ENCODE results near the gene GPC4.

DNA sequence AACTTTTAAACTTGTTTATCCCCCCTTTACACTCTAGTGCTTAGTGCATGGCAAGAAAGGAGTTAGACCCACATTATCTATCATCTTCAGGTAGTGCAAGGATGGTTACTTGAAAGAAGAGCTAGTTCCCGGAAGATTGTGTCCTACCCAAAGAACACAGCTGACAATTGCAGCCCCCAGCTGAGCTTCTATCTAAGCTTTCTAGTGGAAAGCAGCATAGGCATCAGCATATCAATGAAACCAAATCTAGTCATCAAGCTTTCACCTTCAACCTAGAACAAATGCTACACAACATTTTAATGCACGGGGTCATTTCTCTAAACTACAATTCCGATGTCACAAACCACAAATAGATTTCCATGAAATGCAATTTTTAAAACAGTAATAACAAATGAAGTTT is 108.2 kb downstream of the GPC4 start:
- TF ChIP-seq EGR1 (IDR thresholded peaks at IDR 0.05) (no peak), EP300 (IDR thresholded peaks at IDR 0.05; ENCODE audit: borderline replicate concordance) (no peak), CREB1 (IDR thresholded peaks at IDR 0.05; ENCODE audit: low read depth) (no peak), CEBPB (IDR thresholded peaks at IDR 0.05) (no peak), USF1 (IDR thresholded peaks at IDR 0.05) (no peak)
- TF ChIP-seq, protein P1, sequence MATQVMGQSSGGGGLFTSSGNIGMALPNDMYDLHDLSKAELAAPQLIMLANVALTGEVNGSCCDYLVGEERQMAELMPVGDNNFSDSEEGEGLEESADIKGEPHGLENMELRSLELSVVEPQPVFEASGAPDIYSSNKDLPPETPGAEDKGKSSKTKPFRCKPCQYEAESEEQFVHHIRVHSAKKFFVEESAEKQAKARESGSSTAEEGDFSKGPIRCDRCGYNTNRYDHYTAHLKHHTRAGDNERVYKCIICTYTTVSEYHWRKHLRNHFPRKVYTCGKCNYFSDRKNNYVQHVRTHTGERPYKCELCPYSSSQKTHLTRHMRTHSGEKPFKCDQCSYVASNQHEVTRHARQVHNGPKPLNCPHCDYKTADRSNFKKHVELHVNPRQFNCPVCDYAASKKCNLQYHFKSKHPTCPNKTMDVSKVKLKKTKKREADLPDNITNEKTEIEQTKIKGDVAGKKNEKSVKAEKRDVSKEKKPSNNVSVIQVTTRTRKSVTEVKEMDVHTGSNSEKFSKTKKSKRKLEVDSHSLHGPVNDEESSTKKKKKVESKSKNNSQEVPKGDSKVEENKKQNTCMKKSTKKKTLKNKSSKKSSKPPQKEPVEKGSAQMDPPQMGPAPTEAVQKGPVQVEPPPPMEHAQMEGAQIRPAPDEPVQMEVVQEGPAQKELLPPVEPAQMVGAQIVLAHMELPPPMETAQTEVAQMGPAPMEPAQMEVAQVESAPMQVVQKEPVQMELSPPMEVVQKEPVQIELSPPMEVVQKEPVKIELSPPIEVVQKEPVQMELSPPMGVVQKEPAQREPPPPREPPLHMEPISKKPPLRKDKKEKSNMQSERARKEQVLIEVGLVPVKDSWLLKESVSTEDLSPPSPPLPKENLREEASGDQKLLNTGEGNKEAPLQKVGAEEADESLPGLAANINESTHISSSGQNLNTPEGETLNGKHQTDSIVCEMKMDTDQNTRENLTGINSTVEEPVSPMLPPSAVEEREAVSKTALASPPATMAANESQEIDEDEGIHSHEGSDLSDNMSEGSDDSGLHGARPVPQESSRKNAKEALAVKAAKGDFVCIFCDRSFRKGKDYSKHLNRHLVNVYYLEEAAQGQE (IDR thresholded peaks at IDR 0.05; ENCODE audit: low read depth), result no peak
- TF ChIP-seq, protein P2, sequence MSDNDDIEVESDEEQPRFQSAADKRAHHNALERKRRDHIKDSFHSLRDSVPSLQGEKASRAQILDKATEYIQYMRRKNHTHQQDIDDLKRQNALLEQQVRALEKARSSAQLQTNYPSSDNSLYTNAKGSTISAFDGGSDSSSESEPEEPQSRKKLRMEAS (IDR thresholded peaks at IDR 0.05), result no peak

Measured in Ishikawa (cell line).